Hepatocyte (in vitro differentiated cells): Measurements from ENCODE around the gene ZBED4. TPM values are rescaled to one million over a fixed set of nuclear protein-coding genes. Genes with fewer than 3 reads are reported as not detected.

Experiments
- DNase-seq: peaks from one replicate; pipeline ENCODE4 v3.0.0-alpha.2; 2016; ENCODE audit warnings: low spot score
- H2AFZ ChIP-seq: fragments of 200-600 bp; sonication (generic); 2 replicates; pipeline ENCODE4 v1.6.0; 2016; ENCODE audit warnings: antibody characterized with exemption, mild to moderate bottlenecking
- H3K27ac ChIP-seq: fragments of 200-600 bp; sonication (generic); 2 replicates; pipeline ENCODE4 v1.5.1; 2016; ENCODE audit warnings: mild to moderate bottlenecking
- H3K27me3 ChIP-seq: fragments of 200-600 bp; sonication (generic); 2 replicates; pipeline ENCODE4 v1.6.1; 2016
- H3K36me3 ChIP-seq: fragments of 200-600 bp; sonication (generic); replicated peaks from 2 replicates; pipeline ENCODE4 v1.5.1; 2016; ENCODE audit warnings: low read depth; ENCODE audit not compliant: insufficient read depth
- H3K4me1 ChIP-seq: fragments of 200-600 bp; sonication (generic); 2 replicates; pipeline ENCODE4 v1.5.1; 2016; ENCODE audit warnings: mild to moderate bottlenecking, moderate library complexity; ENCODE audit not compliant: insufficient read depth
- H3K4me2 ChIP-seq: fragments of 200-600 bp; sonication (generic); 2 replicates; pipeline ENCODE4 v1.6.0; 2016
- H3K4me3 ChIP-seq: fragments of 200-600 bp; sonication (generic); 2 replicates; pipeline ENCODE4 v1.5.1; 2016; ENCODE audit warnings: mild to moderate bottlenecking
- H3K79me2 ChIP-seq: fragments of 200-600 bp; sonication (generic); 2 replicates; pipeline ENCODE4 v1.6.0; 2017; ENCODE audit warnings: mild to moderate bottlenecking
- H3K9me2 ChIP-seq: fragments of 200-600 bp; sonication (generic); replicated peaks from 2 replicates; pipeline ENCODE4 v1.6.0; 2017; ENCODE audit warnings: mild to moderate bottlenecking; ENCODE audit not compliant: insufficient read depth
- H3K9me3 ChIP-seq: fragments of 200-600 bp; sonication (generic); 2 replicates; pipeline ENCODE4 v1.5.1; 2016; ENCODE audit warnings: low read depth, mild to moderate bottlenecking
- H4K20me1 ChIP-seq: fragments of 200-600 bp; sonication (generic); 2 replicates; pipeline ENCODE4 v1.6.0; 2016; ENCODE audit warnings: mild to moderate bottlenecking; ENCODE audit not compliant: insufficient read depth, poor library complexity, severe bottlenecking
- CTCF ChIP-seq: fragments of 200-600 bp; sonication (generic); IDR thresholded peaks from 2 replicates; pipeline ENCODE4 v1.5.1; 2016; ENCODE audit warnings: antibody characterized with exemption, mild to moderate bottlenecking; ENCODE audit not compliant: poor library complexity
- EZH2 ChIP-seq: fragments of 200-600 bp; sonication (generic); IDR thresholded peaks from 2 replicates; pipeline ENCODE4 v1.6.1; 2016; ENCODE audit warnings: antibody characterized with exemption, mild to moderate bottlenecking, borderline replicate concordance
- EZH2phosphoT487 ChIP-seq: fragments of 200-600 bp; sonication (generic); IDR thresholded peaks from one replicate; pipeline ENCODE4 v1.6.1; 2018; ENCODE audit warnings: antibody characterized with exemption, mild to moderate bottlenecking, low read depth, moderate library complexity; ENCODE audit not compliant: unreplicated experiment, severe bottlenecking
- WGBS: methylation state at CpG from one replicate; pipeline ENCODE4 v1.1.6; 2016; ENCODE audit warnings: low lambda C conversion rate; ENCODE audit errors: missing lambda C conversion rate; 5-methylcytosine and 5-hydroxymethylcytosine counted together
- polyA plus RNA-seq: library from polyadenylated mRNA; unstranded; fragments of >200 nt; fragmentation: Nextera tagmentation; extraction: Ambion mirVana; gene quantifications from 2 replicates; pipeline ENCODE4 v1.2.1, GENCODE V29; 2016
- total RNA-seq: library from RNA; depleted of rRNA; stranded (reverse); fragments of >200 nt; gene quantifications from 2 replicates; pipeline ENCODE4 v1.2.3, GENCODE V29; 2014

ZBED4 gene
- total and polyA plus RNA-seq, 2 experiments from 2014 or later, result 14.9 to 16.3 TPM

- Histone ChIP-seq H3K27ac (no peak overlapping the region), H3K4me2 (peak overlapping the region; percentile 75), H2AFZ (no peak overlapping the region), H3K4me3 (no peak overlapping the region), H3K79me2 (no peaks in the 10 kb centered on the region), H3K36me3 (no peaks in the 10 kb centered on the region), H3K9me2 (no peaks in the 10 kb centered on the region), H3K27me3 (no peaks in the 10 kb centered on the region), H4K20me1 (no peaks in the 10 kb centered on the region), H3K4me1 (peaks cover 15% of the 10 kb centered on the region), H3K9me3 (no peaks in the 10 kb centered on the region)
- TF ChIP-seq CTCF (no peak), EZH2phosphoT487 (no peak), EZH2 (no peak)
- WGBS, result 80% methylated on average over 21 of the region's 21 CpGs
- DNase-seq, result no peak
Measured at GRCh38 chr22:49929994-49930575, 76.4 kb downstream of the ZBED4 start.

- no peaks in the 10 kb centered on the region for H3K9me2 ChIP-seq
- H2AFZ ChIP-seq, result no peak overlapping the region
- no peak for TF ChIP-seq EZH2
- peak; percentile 57 for TF ChIP-seq CTCF
- no peaks in the 10 kb centered on the region for H4K20me1 ChIP-seq
- H3K4me3 ChIP-seq, result no peak overlapping the region
- H3K27me3 ChIP-seq, result no peaks in the 10 kb centered on the region
- no peaks in the 10 kb centered on the region for H3K79me2 ChIP-seq
- no peaks in the 10 kb centered on the region for H3K36me3 ChIP-seq
- no peaks in the 10 kb centered on the region for H3K9me3 ChIP-seq
- DNase-seq, result peak; percentile 81
- peaks cover 15% of the 10 kb centered on the region for H3K4me1 ChIP-seq
- H3K4me2 ChIP-seq, result no peak overlapping the region
- peak overlapping the region; percentile 20 for H3K27ac ChIP-seq
- WGBS, result 74% methylated on average over 14 of the region's 14 CpGs
Measured at GRCh38 chr22:49930596-49931412, 77.2 kb downstream of the ZBED4 start.

GRCh38 chr22:49933236-49934159 is 79.9 kb downstream of the ZBED4 start:
- H3K4me1 ChIP-seq, result peaks cover 27% of the 10 kb centered on the region
- 78% methylated on average over 23 of the region's 27 CpGs for WGBS

More at GRCh38 chr22:49933236-49934159, 79.9 kb downstream of the ZBED4 start:
- H2AFZ ChIP-seq, result no peak overlapping the region
- no peaks in the 10 kb centered on the region for H3K9me2 ChIP-seq
- no peak overlapping the region for H3K4me2 ChIP-seq
- no peaks in the 10 kb centered on the region for H3K27me3 ChIP-seq
- no peaks in the 10 kb centered on the region for H3K9me3 ChIP-seq
- TF ChIP-seq CTCF (no peak), EZH2 (no peak), EZH2phosphoT487 (no peak)
- no peaks in the 10 kb centered on the region for H3K36me3 ChIP-seq
- no peaks in the 10 kb centered on the region for H3K79me2 ChIP-seq
- DNase-seq, result peak; percentile 34
- H3K4me3 ChIP-seq, result no peak overlapping the region
- H3K27ac ChIP-seq, result peak overlapping the region; percentile 89
- no peaks in the 10 kb centered on the region for H4K20me1 ChIP-seq
